ENCODE results near the gene CCDC24. TPM values are rescaled to one million over a fixed set of nuclear protein-coding genes. Genes with fewer than 3 reads are reported as not detected.

The CCDC24 gene
- total and polyA plus RNA-seq, 3 donors from 2014 or later, result 28.8 to 64.9 (median 31.3) TPM

GRCh38 chr1:44030605-44031251 is 39.3 kb downstream of the CCDC24 start:
- H3K4me3 ChIP-seq, result peak overlapping the region; percentile 70 to 77
- intact Hi-C loops (cut with DNase I; ENCODE audit: low total_unique reads), result no loop called here
- H3K27me3 ChIP-seq, result no peaks in the 10 kb centered on the region
- no peaks in the 10 kb centered on the region for H3K36me3 ChIP-seq (ENCODE audit: low read depth, missing control alignments)
- H3K27ac ChIP-seq, result peak overlapping the region in 1 of 2 donors; percentile 72
- DNase-seq, result peak; percentile 34
- TF ChIP-seq POLR2A (IDR thresholded peaks at IDR 0.05) (no peak), CTCF (IDR thresholded peaks at IDR 0.05) (no peak)
- no peaks in the 10 kb centered on the region for H3K9me3 ChIP-seq
- H3K4me1 ChIP-seq, result peaks cover 10% of the 10 kb centered on the region
- WGBS, 2 donors, result 0 to 1% methylated on average over 2 to 55 of the region's 66 CpGs

GRCh38 chr1:44031252-44032169 is 40.1 kb downstream of the CCDC24 start, which contains the start of gene SLC6A9:
TSS of gene SLC6A9 (minus strand) at chr1:44031462. CDS start at chr1:44024277, 7,185 bp downstream.
- intact Hi-C loops (cut with DNase I; ENCODE audit: low total_unique reads), result no loop called here
- WGBS, 2 donors, result 15 to 17% methylated on average over 36 to 40 of the region's 40 CpGs
- peaks cover 18% of the 10 kb centered on the region for H3K4me1 ChIP-seq

GRCh38 chr1:44032170-44032790 is 40.9 kb downstream of the CCDC24 start:
- TF ChIP-seq POLR2A (IDR thresholded peaks at IDR 0.05) (no peak), CTCF (IDR thresholded peaks at IDR 0.05) (no peak)
- no peaks in the 10 kb centered on the region for H3K36me3 ChIP-seq (ENCODE audit: low read depth, missing control alignments)
- no peaks in the 10 kb centered on the region for H3K27me3 ChIP-seq
- WGBS, 2 donors, result 50 to 66% methylated on average over 6 of the region's 6 CpGs
- H3K27ac ChIP-seq, result no peak overlapping the region
- H3K9me3 ChIP-seq, result no peaks in the 10 kb centered on the region
- DNase-seq, result no peak
- H3K4me3 ChIP-seq, result no peak overlapping the region
- intact Hi-C loops (cut with DNase I; ENCODE audit: low total_unique reads), result no loop called here
- H3K4me1 ChIP-seq, result peaks cover 18% of the 10 kb centered on the region

More at GRCh38 chr1:44031252-44032169, 40.1 kb downstream of the CCDC24 start, which contains the start of gene SLC6A9:
- DNase-seq, result peak; percentile 60
- H3K9me3 ChIP-seq, result no peaks in the 10 kb centered on the region
- H3K27ac ChIP-seq, result peak within 1 kb of the TSS in 1 of 2 donors; percentile 72
- peak within 1 kb of the TSS; percentile 70 to 77 for H3K4me3 ChIP-seq
- TF ChIP-seq CTCF (IDR thresholded peaks at IDR 0.05), result no peak
- no peak for TF ChIP-seq POLR2A (IDR thresholded peaks at IDR 0.05)
- no peaks in the 10 kb centered on the region for H3K27me3 ChIP-seq
- no peaks in the 10 kb centered on the region for H3K36me3 ChIP-seq (ENCODE audit: low read depth, missing control alignments)

GRCh38 chr1:44033041-44033575 is 41.7 kb downstream of the CCDC24 start:
- 82 to 91% methylated on average over 8 of the region's 8 CpGs for WGBS, 2 donors
- no peak for DNase-seq
- intact Hi-C loops (cut with DNase I; ENCODE audit: low total_unique reads), result no loop called here
- no peak overlapping the region for H3K27ac ChIP-seq
- H3K9me3 ChIP-seq, result no peaks in the 10 kb centered on the region
- H3K27me3 ChIP-seq, result no peaks in the 10 kb centered on the region
- no peak overlapping the region for H3K4me3 ChIP-seq
- H3K36me3 ChIP-seq (ENCODE audit: low read depth, missing control alignments), result no peaks in the 10 kb centered on the region
- H3K4me1 ChIP-seq, result peaks cover 18% of the 10 kb centered on the region
- TF ChIP-seq CTCF (IDR thresholded peaks at IDR 0.05), result no peak
